Right kidney (tissue), 9 donors: Measurements from ENCODE around the gene TYW1B.
"Not testable (repeated sequence)": the region's sequence is repeated elsewhere in the genome, so short reads cannot be mapped to it uniquely, and the experiment has no call there.

Experiments used
- DNase-seq: peaks from one replicate; pipeline ENCODE4 v3.0.0-alpha.2; 2016
- long read RNA-seq, 8 donors: transcript quantifications; one replicate each; lab custom pipeline, GENCODE V29; 2026

The TYW1B gene
- long read RNA-seq, donor 1: 0 reads
- long read RNA-seq, donor 2: 0 reads
- long read RNA-seq, donor 3: 0 reads
- long read RNA-seq, donor 4: 0 reads
- long read RNA-seq, donor 5: 0 reads
- long read RNA-seq, donor 6: 0 reads
- long read RNA-seq, donor 7: 0 reads
- long read RNA-seq, donor 8, partial matches to known transcripts: 0 of 1 reads
- long read RNA-seq, donor 8, other reads (novel, unspliced or antisense): 0 of 1 reads

- peak; percentile 95 for DNase-seq
Measured at GRCh38 chr7:72827839-72828591, at the start of gene TYW1B. TYW1B (minus strand) TSS chr7:72828200; CDS start chr7:72828075, 125 bp downstream.

- not testable (repeated sequence) for DNase-seq
Measured at GRCh38 chr7:72867591-72867990, 39.6 kb upstream of the TYW1B start.

GRCh38 chr7:72858846-72859400 is 30.9 kb upstream of the TYW1B start:
- not testable (repeated sequence) for DNase-seq

GRCh38 chr7:72857925-72858324 is 29.9 kb upstream of the TYW1B start:
- DNase-seq: not testable (repeated sequence)

- DNase-seq: not testable (repeated sequence)
Measured at GRCh38 chr7:72855261-72855660, 27.3 kb upstream of the TYW1B start.

- DNase-seq: not testable (repeated sequence)
Measured at GRCh38 chr7:72852937-72853336, 24.9 kb upstream of the TYW1B start.

- not testable (repeated sequence) for DNase-seq
Measured at GRCh38 chr7:72850746-72851145, 22.7 kb upstream of the TYW1B start.

GRCh38 chr7:72844146-72844545 is 16.1 kb upstream of the TYW1B start:
- DNase-seq: not testable (repeated sequence)

GRCh38 chr7:72843166-72843565 is 15.2 kb upstream of the TYW1B start:
- DNase-seq: not testable (repeated sequence)

GRCh38 chr7:72840966-72841511 is 13.0 kb upstream of the TYW1B start:
- not testable (repeated sequence) for DNase-seq

- not testable (repeated sequence) for DNase-seq
Measured at GRCh38 chr7:72838315-72838714, 10.3 kb upstream of the TYW1B start.

- DNase-seq: not testable (repeated sequence)
Measured at GRCh38 chr7:72837291-72837690, 9.3 kb upstream of the TYW1B start.

GRCh38 chr7:72830567-72830966 is 2.6 kb upstream of the TYW1B start:
- not testable (repeated sequence) for DNase-seq

- DNase-seq: not testable (repeated sequence)
Measured at GRCh38 chr7:72829687-72830354, 1.8 kb upstream of the TYW1B start.

- peak; percentile 96 for DNase-seq
Measured at GRCh38 chr7:72829291-72829686, 1.3 kb upstream of the TYW1B start.

GRCh38 chr7:72823765-72824732 is 4.0 kb downstream of the TYW1B start:
- DNase-seq: not testable (repeated sequence)

- DNase-seq: not testable (repeated sequence)
Measured at GRCh38 chr7:72822497-72822896, 5.5 kb downstream of the TYW1B start.

- DNase-seq: not testable (repeated sequence)
Measured at GRCh38 chr7:72818663-72819361, 9.2 kb downstream of the TYW1B start.

GRCh38 chr7:72817661-72818060 is 10.3 kb downstream of the TYW1B start:
- not testable (repeated sequence) for DNase-seq

- not testable (repeated sequence) for DNase-seq
Measured at GRCh38 chr7:72816370-72817157, 11.4 kb downstream of the TYW1B start.
